ENCODE results near the gene LIMCH1.

Gene LIMCH1

DNA sequence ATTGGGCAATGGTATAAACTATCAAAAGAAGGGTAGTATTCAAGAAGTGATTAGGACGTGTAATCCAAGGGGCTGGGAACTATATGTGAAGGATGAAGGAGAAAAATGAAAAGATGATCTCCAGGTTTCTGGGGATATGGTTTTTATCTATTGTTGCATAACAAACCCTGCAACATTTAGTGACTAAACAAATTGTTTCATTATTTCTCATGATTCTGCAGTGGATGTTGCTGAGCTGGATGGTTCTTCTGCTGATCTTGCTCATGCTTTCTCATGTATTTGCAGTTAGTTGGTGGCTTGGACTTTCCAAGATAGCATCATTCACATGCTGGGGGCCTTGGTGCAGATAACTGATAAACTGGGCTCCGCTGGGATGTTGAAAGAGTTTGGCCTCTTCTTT is 181.5 kb downstream of the LIMCH1 start:
- TF ChIP-seq, protein P1, sequence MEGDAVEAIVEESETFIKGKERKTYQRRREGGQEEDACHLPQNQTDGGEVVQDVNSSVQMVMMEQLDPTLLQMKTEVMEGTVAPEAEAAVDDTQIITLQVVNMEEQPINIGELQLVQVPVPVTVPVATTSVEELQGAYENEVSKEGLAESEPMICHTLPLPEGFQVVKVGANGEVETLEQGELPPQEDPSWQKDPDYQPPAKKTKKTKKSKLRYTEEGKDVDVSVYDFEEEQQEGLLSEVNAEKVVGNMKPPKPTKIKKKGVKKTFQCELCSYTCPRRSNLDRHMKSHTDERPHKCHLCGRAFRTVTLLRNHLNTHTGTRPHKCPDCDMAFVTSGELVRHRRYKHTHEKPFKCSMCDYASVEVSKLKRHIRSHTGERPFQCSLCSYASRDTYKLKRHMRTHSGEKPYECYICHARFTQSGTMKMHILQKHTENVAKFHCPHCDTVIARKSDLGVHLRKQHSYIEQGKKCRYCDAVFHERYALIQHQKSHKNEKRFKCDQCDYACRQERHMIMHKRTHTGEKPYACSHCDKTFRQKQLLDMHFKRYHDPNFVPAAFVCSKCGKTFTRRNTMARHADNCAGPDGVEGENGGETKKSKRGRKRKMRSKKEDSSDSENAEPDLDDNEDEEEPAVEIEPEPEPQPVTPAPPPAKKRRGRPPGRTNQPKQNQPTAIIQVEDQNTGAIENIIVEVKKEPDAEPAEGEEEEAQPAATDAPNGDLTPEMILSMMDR (conservative IDR thresholded peaks at IDR 0.05) = no peak
- H3K27ac ChIP-seq = no peak overlapping the region

DNA sequence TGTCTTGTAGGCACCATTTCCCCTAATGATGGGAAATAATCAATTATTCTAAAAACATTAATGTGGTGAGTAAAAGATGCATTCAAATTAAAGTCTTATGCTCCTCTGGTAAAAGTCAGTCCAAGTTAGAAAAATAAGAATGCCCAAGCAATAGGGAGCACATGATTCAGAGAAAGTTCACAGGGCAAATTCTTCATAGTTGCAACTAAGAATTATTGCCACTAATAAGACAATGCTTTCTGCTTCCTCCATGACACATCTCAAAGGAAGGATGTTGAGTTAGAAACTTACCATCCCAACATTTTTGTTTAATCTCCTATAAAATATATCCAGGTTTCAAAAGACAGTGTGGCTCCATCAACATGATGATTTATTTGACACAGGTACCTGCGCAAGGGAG is 184.2 kb downstream of the LIMCH1 start:
- no peak overlapping the region for H3K27ac ChIP-seq
- TF ChIP-seq, protein P1 (conservative IDR thresholded peaks at IDR 0.05) = no peak

DNA sequence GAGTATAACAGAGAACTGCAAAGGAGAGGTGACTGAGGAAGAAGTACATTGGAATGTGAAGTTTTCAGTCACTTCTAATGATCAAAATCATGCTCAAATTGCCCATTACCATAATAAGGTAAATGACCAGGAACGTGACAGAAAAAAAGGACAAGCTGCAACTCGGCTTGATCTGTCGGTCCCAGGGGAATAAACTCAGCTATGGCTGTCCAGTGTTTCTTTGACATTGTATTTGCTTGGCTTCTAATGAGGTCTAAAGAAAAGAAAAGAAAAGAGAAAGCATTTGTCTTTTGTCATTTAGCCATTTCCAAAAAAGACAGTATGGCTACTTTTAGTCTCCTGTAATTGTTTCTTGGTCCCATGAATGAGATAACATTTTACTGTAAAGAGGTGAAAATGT is 185.3 kb downstream of the LIMCH1 start:
- TF ChIP-seq, protein P1 (conservative IDR thresholded peaks at IDR 0.05) = no peak
- H3K27ac ChIP-seq = no peak overlapping the region

DNA sequence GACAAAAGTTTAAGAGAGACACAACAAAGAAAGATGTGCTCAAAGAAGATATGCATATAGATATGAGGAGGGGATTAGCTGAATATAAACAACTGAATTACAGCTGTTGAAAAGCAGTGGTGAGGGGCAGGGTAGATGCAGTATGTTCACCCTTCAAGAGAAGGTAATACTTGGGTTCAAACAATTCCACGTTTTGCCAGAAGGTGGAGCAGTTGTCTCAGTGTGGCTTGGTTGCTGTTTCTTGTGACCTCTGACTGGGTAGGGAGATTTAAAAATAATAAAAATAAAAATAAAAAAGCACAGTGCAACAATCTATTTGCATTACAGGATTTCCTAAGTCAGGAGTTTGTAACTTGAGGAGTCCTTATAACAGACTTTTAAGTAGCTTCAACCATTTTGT is 187.3 kb downstream of the LIMCH1 start:
- H3K27ac ChIP-seq = no peak overlapping the region
- TF ChIP-seq, protein P1 (conservative IDR thresholded peaks at IDR 0.05) = no peak

DNA sequence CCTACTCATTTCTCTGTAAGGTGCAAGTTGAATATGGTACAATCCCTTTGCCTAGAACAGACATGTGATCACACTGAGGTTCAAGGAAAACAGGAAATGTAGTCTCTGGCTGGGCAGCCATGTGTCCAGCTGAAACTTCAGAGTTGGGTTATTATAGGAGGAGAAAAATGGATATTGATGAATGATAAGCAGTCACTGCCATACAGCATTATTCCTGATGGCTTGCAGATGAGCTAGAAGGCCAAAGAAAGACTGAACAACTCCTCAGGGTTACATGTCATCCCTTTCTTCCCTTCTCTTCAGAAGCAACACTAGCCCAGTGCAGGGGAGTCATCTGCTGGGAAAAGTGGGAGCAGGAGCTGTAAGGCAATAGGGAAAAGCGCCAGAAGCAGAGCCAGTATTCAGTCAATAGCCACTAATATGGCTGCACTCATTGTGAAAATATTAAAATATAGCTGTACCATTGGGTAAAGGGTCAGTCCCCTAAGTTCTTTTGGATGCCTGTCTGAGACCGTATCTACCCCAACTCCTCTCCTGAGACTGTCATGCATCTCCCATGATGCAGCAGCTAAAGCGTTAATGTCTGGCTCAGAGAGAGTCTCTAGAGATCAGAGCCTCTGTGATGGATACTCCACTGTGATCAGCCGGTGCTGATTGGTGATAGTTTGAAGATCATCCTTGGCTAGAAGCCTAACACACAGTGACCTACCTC is 190.1 kb downstream of the LIMCH1 start:
- H3K27ac ChIP-seq = no peak overlapping the region
- TF ChIP-seq, protein P1 (conservative IDR thresholded peaks at IDR 0.05) = no peak

DNA sequence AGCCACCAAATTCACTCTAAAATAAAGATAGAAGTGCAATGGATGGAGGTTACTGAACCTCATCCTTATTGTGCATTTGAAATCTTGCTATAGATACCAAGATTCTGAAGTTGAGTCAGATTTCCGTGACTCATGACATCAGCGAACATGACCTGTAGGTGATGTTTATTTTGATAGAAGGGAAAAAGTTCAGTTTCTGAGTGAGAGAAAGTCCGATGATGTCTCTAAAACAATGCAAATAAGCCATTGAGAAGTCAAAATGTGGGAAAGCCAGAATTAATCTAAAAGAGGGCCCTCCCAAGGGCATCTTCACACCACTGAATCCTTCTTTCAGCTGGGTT is 190.6 kb downstream of the LIMCH1 start:
- H3K27ac ChIP-seq = no peak overlapping the region
- TF ChIP-seq, protein P1 (conservative IDR thresholded peaks at IDR 0.05) = no peak

DNA sequence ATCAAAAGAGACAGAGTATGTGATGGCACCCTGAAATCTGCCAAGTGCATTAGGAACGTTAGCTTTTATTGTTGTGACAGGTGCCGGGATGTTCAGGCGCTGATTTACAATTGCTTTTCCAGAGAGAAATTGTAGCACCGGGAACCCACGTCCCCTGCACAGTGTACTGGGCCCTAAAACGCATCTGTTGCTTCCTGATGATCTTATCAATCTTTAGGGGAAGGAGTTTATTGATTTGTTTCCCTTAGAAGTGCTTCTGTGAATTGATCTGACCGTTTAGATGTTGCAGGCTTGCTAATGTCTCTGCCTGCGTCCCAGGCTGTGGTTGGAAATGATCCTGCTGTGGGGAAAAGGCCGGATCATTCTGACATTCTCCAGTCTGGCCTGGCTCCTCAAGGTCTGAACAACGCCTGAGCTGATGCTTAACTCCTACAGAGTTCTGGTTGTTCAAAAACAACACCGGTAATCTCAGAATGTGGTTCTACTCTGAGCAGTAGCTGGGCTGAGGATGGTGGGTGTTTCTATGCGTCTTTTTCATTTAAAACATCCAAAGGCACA is 193.7 kb downstream of the LIMCH1 start:
- no peak overlapping the region for H3K27ac ChIP-seq
- TF ChIP-seq, protein P1 (conservative IDR thresholded peaks at IDR 0.05) = no peak

Data from VCaP (cell line).